Testis (tissue), 2 donors: ENCODE measurements around the gene TSPAN1.

Experiments used
- CTCF ChIP-seq, 3 experiments: fragments of 450-650 bp in 2 of 3; fragments of 200-600 bp in 1 of 3; sonication (generic) in 1 of 3; IDR thresholded peaks; one replicate each; pipeline ENCODE4 v1.5.1; 2016 to 2019; ENCODE audit warnings: antibody characterized with exemption in 3 of 3, mild to moderate bottlenecking in 2 of 3, moderate library complexity in 1 of 3
- POLR2A ChIP-seq: fragments of 450-650 bp; IDR thresholded peaks from one replicate; pipeline ENCODE4 v1.6.1; 2017; ENCODE audit warnings: antibody characterized with exemption, mild to moderate bottlenecking, moderate library complexity

DNA sequence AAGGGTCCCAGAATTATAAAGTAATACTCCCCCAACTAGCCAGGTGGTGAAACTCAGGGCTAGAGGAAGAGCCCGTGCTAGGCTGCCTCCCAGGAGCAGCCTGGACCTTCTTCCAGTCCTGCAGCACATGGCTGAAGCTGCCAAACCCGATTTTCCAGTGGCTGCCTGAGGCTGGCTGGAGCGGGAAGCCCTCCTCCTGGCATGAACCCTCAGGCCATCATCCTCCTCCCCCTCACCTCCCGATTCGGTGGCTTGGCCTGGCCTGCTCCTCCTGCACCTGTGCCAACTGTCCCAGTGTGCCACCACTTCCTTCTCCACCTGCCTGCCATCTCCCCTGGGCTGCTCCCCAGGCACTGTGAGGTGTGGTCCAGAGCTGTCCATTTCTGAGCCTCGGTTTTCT, 3.0 kb upstream of the TSPAN1 start:
- TF ChIP-seq CTCF (IDR thresholded peaks at IDR 0.05): no peak
- TF ChIP-seq POLR2A: no peak
